GF-D8 (cell line): ENCODE measurements around the gene COG7.
"Not testable (repeated sequence)": the region's sequence is repeated elsewhere in the genome, so short reads cannot be mapped to it uniquely, and the experiment has no call there.

Experiments
- DNase-seq: peaks from one replicate; lab custom pipeline; 2025; lab: John Stamatoyannopoulos, UW

The COG7 gene

GRCh38 chr16:23409522-23409921 is 43.5 kb downstream of the COG7 start:
- DNase-seq: no peak

- DNase-seq: no peak
These were observed 44.1 kb downstream of the COG7 start for GRCh38 chr16:23408823-23409298.

DNA sequence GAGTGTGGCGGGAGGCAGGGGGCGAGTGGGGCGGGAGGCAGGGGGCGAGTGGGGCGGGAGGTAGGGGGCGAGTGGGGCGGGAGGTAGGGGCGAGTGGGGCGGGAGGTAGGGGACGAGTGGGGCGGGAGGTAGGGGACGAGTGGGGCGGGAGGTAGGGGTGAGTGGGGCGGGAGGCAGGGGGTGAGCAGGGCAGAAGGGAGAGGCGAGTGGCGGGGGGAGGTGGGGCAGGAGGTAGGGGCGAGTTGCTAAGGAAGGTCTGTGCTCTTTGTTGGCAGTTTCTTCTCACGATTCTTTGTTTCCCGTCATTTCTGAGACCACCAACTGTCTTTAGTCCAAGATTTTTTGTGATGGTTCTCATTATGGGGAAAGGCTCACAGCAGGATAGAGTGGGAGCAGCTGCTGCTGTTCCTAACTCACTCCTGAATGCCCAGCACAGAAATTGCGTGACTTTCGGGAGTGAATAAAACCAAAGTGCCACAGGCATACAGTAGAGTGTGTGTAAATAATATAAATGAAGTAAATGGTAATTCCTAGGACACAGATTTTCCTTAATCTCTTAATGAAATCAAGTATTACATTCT is 44.7 kb downstream of the COG7 start:
- DNase-seq: no peak

GRCh38 chr16:23407436-23408127 is 45.4 kb downstream of the COG7 start:
- DNase-seq: no peak

- DNase-seq: no peak
These were observed 46.3 kb downstream of the COG7 start for GRCh38 chr16:23406546-23407240.

- DNase-seq: no peak
These were observed 47.0 kb downstream of the COG7 start for GRCh38 chr16:23406024-23406423.

- no peak for DNase-seq
These were observed 49.4 kb downstream of the COG7 start for GRCh38 chr16:23403547-23403946.

DNA sequence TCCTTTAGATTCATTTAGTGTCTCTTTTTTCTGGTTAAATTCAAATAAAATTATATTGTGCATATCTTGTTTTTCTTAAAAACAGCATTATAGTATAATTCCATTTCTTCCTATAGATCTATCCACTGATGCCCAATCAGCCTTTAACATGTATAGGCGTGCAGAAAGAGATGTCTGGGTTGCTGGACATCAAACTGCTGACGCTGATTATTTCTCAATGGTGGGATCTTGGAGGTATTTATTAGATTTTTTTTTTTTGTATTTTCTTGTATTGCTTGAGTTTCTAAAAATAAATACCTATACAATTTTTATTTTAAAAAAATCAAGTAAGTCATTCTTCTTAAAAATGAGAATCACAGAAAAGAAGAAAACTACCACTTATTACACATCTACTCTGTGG is 50.9 kb downstream of the COG7 start:
- no peak for DNase-seq

- no peak for DNase-seq
These were observed 51.9 kb downstream of the COG7 start for GRCh38 chr16:23401139-23401538.

DNA sequence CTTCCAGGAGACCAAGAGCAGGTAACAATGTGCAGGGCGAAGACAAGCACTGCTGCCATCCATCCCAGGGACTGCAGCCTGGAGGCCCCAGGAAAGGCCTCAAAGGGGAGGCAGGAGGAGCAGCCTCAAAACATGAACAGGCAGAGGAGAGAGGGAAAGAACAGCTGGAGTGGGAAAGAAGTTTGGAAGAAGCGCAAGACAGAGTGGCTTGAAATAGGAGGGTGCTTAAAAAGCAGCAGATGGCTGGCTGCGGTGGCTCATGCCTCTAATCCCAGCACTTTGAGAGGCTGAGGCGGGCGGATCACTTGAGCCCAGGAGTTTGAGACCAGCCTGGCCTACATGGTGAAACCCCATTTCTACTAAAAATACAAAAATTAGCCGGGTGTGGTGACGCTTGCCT is 52.5 kb downstream of the COG7 start:
- DNase-seq: not testable (repeated sequence)

- no peak for DNase-seq
These were observed 53.8 kb downstream of the COG7 start for GRCh38 chr16:23398987-23399805.

- no peak for DNase-seq
These were observed 55.5 kb downstream of the COG7 start for GRCh38 chr16:23397464-23397863.

DNA sequence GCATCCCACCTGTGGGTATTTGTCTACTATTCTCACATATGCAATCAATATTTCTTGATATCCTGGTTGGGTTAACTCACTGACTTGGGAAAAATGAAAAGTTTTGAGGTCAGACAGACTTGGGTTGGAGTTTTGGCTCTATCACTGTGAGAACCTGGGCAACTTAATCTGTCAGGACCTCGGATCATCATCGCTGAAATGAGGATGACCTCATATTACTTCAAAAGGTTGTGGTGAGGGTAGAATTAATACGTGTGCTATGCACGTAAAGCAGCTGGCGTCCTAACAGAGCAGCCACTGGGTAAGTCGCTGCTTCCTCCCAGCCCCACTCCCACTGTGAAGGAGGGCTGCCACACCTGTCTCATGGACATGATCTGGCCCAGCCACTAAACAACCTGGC is 57.3 kb downstream of the COG7 start:
- DNase-seq: no peak

GRCh38 chr16:23394141-23394831 is 58.7 kb downstream of the COG7 start:
- no peak for DNase-seq

DNA sequence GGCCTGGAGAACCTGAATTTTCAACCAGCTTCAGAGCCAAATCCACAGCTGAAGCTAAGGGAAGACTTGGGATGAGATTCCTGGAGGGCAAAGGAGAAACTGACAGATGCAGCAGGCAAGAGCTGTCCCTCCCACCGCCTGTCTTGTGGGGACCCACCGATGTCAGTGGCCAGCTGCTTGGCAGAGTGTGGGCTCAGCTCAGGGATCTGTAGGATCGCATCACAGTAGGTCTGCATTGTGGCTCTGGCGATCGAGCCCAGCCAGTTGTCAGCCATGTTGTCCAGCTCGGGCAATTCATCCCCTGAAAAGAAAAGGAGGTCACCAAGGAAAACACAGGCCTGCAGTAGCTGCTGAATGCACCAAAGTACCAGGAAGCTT is 60.8 kb downstream of the COG7 start:
- DNase-seq: no peak

DNA sequence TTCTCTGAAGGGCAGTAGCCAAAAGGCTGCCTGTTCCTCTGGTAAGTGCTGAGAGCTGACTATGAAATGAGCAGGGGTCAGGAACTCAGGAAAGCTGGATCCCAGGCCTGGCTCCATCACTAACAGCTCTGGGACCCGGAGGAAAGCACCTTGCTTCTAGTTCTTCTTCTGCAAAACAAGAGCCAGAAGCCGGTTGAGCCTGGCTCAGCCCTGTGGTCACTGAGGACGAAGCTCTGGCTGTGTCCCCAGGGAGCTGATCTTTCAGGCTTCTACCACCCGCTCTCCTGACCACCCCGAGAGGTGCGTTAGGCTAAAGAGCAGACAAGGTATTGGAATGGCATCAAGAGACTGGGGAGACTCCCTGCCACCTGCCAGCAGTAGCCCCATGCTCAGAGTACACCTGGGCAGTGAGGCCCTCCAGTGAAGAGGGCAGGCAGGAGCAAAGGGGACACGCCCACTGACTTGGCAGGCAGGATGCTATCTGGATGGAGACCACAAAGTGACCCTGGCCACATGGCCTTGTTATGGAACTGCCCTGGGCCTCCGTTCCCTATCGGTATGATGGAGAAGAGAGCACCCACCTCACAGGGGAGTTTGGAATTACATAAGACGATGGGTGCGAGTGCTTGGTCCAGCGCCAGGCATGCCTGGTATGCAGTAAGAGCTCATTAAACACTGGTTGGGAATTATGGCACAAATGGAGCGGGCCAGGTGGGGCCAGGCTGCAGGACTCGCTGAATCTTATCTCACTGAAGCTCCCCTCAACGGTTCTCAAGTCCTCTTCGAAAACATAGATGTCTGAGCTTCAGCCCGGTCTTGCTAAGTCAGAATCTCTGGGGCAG is 61.4 kb downstream of the COG7 start:
- no peak for DNase-seq

DNA sequence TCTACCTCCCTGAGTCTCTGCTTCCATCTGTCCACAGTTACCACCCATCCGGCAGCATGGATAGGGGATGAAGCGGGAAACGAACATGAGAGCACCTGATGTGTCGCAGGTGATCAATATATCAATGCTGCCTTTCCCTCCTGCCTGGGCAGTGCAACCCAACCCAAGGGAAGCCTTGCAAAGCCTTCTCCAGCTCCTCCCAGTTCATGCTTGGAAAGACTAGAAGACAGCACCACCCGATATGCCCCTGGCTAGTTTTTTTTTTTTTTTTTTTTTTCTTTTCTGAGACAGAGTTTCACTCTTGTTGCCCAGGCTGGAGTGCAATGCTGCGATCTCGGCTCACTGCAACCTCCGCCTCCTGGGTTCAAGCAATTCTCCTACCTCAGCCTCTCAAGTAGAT is 63.1 kb downstream of the COG7 start:
- not testable (repeated sequence) for DNase-seq

GRCh38 chr16:23389201-23389600 is 63.8 kb downstream of the COG7 start:
- DNase-seq: no peak

GRCh38 chr16:23388786-23389185 is 64.2 kb downstream of the COG7 start:
- no peak for DNase-seq

DNA sequence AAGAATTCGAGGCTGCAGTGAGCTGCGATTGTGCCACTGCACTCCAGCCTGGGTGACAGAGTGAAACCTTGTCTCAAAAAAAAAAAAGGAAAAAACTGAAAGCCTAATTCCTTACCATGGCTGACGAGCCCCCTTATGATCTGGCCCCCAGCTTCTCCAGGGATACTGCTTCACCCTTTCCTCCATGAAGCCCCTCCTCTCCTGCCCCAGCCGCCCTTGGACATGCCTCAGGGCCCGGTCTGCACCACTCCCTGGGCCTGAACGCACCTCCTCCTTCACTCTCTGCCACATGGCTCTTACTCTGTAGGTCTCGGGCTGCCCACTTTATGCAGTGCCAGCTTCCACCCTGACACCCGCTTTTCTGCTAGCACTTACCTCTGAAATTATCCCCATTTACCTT is 65.3 kb downstream of the COG7 start:
- DNase-seq: no peak

DNA sequence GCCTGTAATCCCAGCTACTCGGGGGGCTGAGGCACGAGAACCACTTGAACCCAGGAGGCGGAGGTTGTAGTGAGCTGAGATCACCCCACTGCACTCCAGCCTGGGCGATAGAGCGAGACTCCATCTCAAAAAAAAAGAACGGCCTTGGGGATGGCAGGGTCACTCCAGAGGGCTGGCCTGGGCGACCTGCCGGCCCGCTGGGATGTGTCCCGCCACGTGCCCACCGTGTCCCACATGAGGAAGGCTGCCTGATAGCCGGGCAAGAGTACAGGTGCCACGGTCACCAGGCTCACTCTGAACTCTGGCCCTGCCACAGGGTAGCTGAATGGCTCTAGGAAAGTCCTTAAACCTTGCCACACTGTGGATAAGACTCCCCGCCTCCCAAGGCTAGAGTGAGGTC is 67.5 kb downstream of the COG7 start:
- no peak for DNase-seq
